Peyer's patch (tissue), 4 donors: ENCODE data around the gene ZNF219. TPM values are rescaled to one million over a fixed set of nuclear protein-coding genes. Genes with fewer than 3 reads are reported as not detected.

ENCODE experiments used
- DNase-seq, 3 donors: peaks; one replicate each; pipeline ENCODE4 v3.0.0-alpha.2; 2017 to 2019
- H3K27ac ChIP-seq, 4 donors: fragments of 200-600 bp; sonication (generic); one replicate each; pipeline ENCODE4 v1.5.1; 2016 to 2019
- H3K27me3 ChIP-seq, 2 donors: fragments of 200-600 bp; sonication (generic); one replicate each; pipeline ENCODE4 v1.5.1; 2019
- H3K36me3 ChIP-seq, 3 donors: fragments of 200-600 bp; sonication (generic); one replicate each; pipeline ENCODE4 v1.5.1; 2016 to 2019
- H3K4me1 ChIP-seq, 4 donors: fragments of 200-600 bp; sonication (generic); one replicate each; pipeline ENCODE4 v1.5.1; 2016 to 2019
- H3K4me3 ChIP-seq, 4 donors: fragments of 200-600 bp; sonication (generic); 1 replicate in 3 of 4; 2 replicates in 1 of 4; pipeline ENCODE4 v1.5.1; 2016 to 2019; ENCODE audit warnings: mild to moderate bottlenecking in 1 of 4
- H3K9me3 ChIP-seq, 4 donors: fragments of 200-600 bp; sonication (generic); one replicate each; pipeline ENCODE4 v1.5.1; 2016 to 2019; ENCODE audit warnings: mild to moderate bottlenecking in 1 of 4
- CTCF ChIP-seq, 6 experiments: fragments of 450-650 bp in 4 of 6; fragments of 200-600 bp in 2 of 6; sonication (generic) in 1 of 6; IDR thresholded peaks; one replicate each; pipeline ENCODE4 v1.5.1; 2017 to 2019; ENCODE audit warnings: antibody characterized with exemption in 6 of 6, mild to moderate bottlenecking in 3 of 6, moderate library complexity in 1 of 6
- POLR2A ChIP-seq, 2 donors: fragments of 450-650 bp; IDR thresholded peaks; one replicate each; pipeline ENCODE4 v1.5.1; 2017; ENCODE audit warnings: antibody characterized with exemption in 2 of 2, mild to moderate bottlenecking in 2 of 2, moderate library complexity in 2 of 2
- total RNA-seq, 4 donors: library from RNA; depleted of rRNA; stranded (reverse); fragments of >200 nt; gene quantifications; one replicate each; pipeline ENCODE4 v1.1.0, GENCODE V29; 2016

ZNF219 gene
- total RNA-seq, 4 donors from 2014 or later = 41.3 to 68.8 (median 63.2) TPM

- no peak overlapping the region for H3K4me3 ChIP-seq
- H3K4me1 ChIP-seq = peaks cover 0 to 28% (median 9%) of the 10 kb centered on the region in 4 donors
- no peak for DNase-seq
These were observed 11.1 kb upstream of the ZNF219 start for GRCh38 chr14:21109377-21110138.

GRCh38 chr14:21108791-21109190 lies 10.3 kb upstream of the ZNF219 start:
- Histone ChIP-seq H3K4me1 (peaks cover 0 to 28% (median 10%) of the 10 kb centered on the region in 4 donors), H3K27ac (no peak overlapping the region), H3K9me3 (peaks cover 0 to 2% (median 0%) of the 10 kb centered on the region in 4 donors), H3K4me3 (no peak overlapping the region), H3K27me3 (no peaks in the 10 kb centered on the region), H3K36me3 (no peaks in the 10 kb centered on the region)
- no peak for TF ChIP-seq CTCF (IDR thresholded peaks at IDR 0.05)
- TF ChIP-seq POLR2A (IDR thresholded peaks at IDR 0.05) = no peak
- no peak for DNase-seq

More at GRCh38 chr14:21109377-21110138, 11.1 kb upstream of the ZNF219 start:
- no peaks in the 10 kb centered on the region for H3K9me3 ChIP-seq
- H3K27me3 ChIP-seq = no peaks in the 10 kb centered on the region
- TF ChIP-seq CTCF (IDR thresholded peaks at IDR 0.05) (no peak), POLR2A (IDR thresholded peaks at IDR 0.05) (no peak)
- no peak overlapping the region for H3K27ac ChIP-seq
- H3K36me3 ChIP-seq = no peaks in the 10 kb centered on the region

- TF ChIP-seq POLR2A (IDR thresholded peaks at IDR 0.05) (no peak), CTCF (IDR thresholded peaks at IDR 0.05) (no peak)
- peaks cover 0 to 4% (median 0%) of the 10 kb centered on the region in 4 donors for H3K9me3 ChIP-seq
- H3K27ac ChIP-seq = peak overlapping the region in 1 of 4 donors; percentile 18
- H3K36me3 ChIP-seq = no peaks in the 10 kb centered on the region
- DNase-seq = no peak
- no peaks in the 10 kb centered on the region for H3K27me3 ChIP-seq
- H3K4me3 ChIP-seq = no peak overlapping the region
- peaks cover 0 to 39% (median 12%) of the 10 kb centered on the region in 4 donors for H3K4me1 ChIP-seq
These were observed 8.9 kb upstream of the ZNF219 start for GRCh38 chr14:21107283-21107800.

GRCh38 chr14:21106498-21107282 lies 8.2 kb upstream of the ZNF219 start:
- DNase-seq = peak; percentile 77 to 94 (median 85)
- Histone ChIP-seq H3K9me3 (peaks cover 0 to 4% (median 0%) of the 10 kb centered on the region in 4 donors), H3K27ac (peak overlapping the region in 3 of 4 donors; percentile 6 to 19 (median 18)), H3K27me3 (no peaks in the 10 kb centered on the region), H3K4me3 (no peak overlapping the region), H3K4me1 (peaks cover 0 to 42% (median 12%) of the 10 kb centered on the region in 4 donors), H3K36me3 (no peaks in the 10 kb centered on the region)
- peak; percentile 69 to 92 (median 87) for TF ChIP-seq CTCF (IDR thresholded peaks at IDR 0.05)
- no peak for TF ChIP-seq POLR2A (IDR thresholded peaks at IDR 0.05)

GRCh38 chr14:21106176-21106497 lies 7.7 kb upstream of the ZNF219 start:
- Histone ChIP-seq H3K27ac (peak overlapping the region in 3 of 4 donors; percentile 6 to 19 (median 6)), H3K4me3 (no peak overlapping the region), H3K36me3 (no peaks in the 10 kb centered on the region), H3K9me3 (peaks cover 0 to 4% (median 0%) of the 10 kb centered on the region in 4 donors), H3K4me1 (peaks cover 0 to 42% (median 12%) of the 10 kb centered on the region in 4 donors), H3K27me3 (no peaks in the 10 kb centered on the region)
- TF ChIP-seq POLR2A (IDR thresholded peaks at IDR 0.05) (no peak), CTCF (IDR thresholded peaks at IDR 0.05) (no peak)
- no peak for DNase-seq
